ENCODE data around the gene RHCG.

Gene RHCG

GRCh38 chr15:89461386-89461785 lies 35.0 kb downstream of the RHCG start:
- H3K27ac ChIP-seq, result no peak overlapping the region; the same call in 1 of the 2 replicates
- TF ChIP-seq, protein P1, sequence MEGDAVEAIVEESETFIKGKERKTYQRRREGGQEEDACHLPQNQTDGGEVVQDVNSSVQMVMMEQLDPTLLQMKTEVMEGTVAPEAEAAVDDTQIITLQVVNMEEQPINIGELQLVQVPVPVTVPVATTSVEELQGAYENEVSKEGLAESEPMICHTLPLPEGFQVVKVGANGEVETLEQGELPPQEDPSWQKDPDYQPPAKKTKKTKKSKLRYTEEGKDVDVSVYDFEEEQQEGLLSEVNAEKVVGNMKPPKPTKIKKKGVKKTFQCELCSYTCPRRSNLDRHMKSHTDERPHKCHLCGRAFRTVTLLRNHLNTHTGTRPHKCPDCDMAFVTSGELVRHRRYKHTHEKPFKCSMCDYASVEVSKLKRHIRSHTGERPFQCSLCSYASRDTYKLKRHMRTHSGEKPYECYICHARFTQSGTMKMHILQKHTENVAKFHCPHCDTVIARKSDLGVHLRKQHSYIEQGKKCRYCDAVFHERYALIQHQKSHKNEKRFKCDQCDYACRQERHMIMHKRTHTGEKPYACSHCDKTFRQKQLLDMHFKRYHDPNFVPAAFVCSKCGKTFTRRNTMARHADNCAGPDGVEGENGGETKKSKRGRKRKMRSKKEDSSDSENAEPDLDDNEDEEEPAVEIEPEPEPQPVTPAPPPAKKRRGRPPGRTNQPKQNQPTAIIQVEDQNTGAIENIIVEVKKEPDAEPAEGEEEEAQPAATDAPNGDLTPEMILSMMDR (conservative IDR thresholded peaks at IDR 0.05), result no peak
- TF ChIP-seq ZFX (IDR thresholded peaks at IDR 0.05), result no peak

DNA sequence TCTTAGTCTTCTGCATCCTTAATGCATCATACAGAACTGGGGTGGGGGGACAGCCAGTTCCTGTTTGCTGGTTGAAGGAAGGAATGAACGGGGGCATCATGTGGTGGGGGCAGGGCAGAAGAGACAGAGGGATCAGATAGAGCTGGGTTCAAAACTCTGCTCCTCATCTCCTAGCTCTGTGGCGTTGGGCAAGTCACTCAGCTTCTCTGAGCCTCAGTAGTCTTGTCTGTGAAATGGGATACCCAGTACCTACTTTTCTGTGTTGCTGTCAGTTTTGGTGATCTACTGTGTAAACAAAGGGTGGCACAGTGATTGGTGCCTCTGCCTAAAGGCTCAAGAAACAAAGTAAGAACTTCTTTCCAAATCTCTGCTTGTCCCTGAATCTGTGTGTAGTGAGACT lies 36.3 kb downstream of the RHCG start:
- TF ChIP-seq, protein P1 (conservative IDR thresholded peaks at IDR 0.05), result no peak
- no peak for TF ChIP-seq ZFX (IDR thresholded peaks at IDR 0.05)
- no peak overlapping the region for H3K27ac ChIP-seq

DNA sequence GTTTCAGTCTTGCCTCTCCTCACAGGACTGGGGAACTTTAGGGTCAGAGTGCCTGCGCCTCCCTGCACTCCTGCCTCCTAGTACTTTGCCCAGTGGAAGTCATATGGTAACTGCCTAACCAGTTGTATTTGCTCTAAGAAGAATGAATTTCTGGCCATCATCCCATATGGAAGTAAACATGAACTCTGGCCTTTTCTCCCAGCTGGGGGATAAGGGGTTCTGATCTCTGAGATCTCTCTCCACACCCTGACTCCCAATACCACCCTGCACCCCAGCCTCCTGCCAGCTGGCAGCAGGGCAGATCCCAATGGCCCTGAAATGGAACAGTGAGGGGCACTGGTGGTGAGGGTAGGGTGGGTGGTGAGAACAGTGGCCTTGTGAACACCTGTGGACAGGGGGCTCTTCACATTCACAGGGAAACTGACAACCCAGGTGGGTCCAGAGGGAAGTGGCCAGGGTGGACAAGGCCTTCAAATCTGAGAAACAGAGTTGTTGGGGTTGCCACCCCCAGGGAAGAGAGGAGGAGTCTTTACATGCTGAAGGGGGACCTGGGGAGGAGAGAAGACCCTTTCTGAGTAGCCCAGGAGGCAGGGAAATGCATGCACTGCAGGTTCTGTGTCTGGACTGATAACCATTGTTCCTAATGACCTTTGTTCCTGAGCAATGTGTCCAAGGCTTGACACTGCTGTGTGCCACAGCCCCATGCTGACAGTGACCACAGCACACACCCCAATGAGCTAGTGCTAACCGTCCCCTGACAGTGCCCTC lies 36.9 kb downstream of the RHCG start:
- TF ChIP-seq, protein P1 (conservative IDR thresholded peaks at IDR 0.05), result no peak
- TF ChIP-seq ZFX (IDR thresholded peaks at IDR 0.05), result no peak

DNA sequence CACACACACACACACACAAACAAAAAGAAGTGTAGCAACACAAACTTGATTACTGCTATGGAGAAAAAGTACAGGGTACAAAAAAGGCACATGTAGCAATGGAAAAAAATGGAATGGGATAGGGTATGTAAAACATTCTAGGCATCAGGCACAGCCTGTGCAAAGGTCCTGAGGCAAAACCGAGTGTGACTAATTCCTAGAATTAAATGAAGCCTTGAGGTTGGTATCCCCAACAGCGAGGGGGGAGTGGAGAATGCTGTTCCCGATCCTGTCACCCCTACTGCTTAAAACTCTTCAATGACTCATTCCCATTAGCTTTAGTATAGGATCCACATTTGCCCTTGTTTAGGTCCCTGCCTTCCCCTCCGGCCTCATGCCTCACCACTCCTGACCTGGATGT lies 37.9 kb downstream of the RHCG start:
- H3K27ac ChIP-seq, result no peak overlapping the region
- TF ChIP-seq, protein P1 (conservative IDR thresholded peaks at IDR 0.05), result no peak
- no peak for TF ChIP-seq ZFX (IDR thresholded peaks at IDR 0.05)

More for the DNA sequence above, 36.9 kb downstream of the RHCG start:
- no peak overlapping the region for H3K27ac ChIP-seq

DNA sequence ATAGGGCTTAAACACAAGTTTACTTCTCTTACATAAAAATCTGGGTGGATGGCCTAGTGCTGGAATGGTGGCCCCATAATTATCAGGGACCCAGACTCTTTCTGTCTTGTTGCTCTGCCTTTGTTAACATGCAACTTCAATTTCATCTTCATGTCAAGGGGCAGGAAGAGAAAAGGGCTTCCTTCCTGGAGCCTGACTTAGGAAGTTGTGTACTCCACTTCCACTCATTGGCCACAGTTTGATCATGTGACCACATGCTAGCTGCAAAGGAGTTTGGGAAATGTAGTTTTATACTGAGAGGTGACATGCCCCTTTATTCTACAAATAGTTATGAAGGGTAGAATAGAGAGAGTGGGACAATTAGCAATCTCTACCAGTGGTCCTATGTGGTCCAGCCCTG lies 39.3 kb downstream of the RHCG start:
- no peak overlapping the region for H3K27ac ChIP-seq
- TF ChIP-seq, protein P1 (conservative IDR thresholded peaks at IDR 0.05), result no peak
- TF ChIP-seq ZFX (IDR thresholded peaks at IDR 0.05), result no peak

GRCh38 chr15:89455535-89455934 lies 40.8 kb downstream of the RHCG start:
- TF ChIP-seq ZFX (IDR thresholded peaks at IDR 0.05), result no peak
- TF ChIP-seq, protein P1 (conservative IDR thresholded peaks at IDR 0.05), result no peak
- no peak overlapping the region for H3K27ac ChIP-seq

GRCh38 chr15:89452330-89452836 lies 44.0 kb downstream of the RHCG start:
- TF ChIP-seq, protein P1 (conservative IDR thresholded peaks at IDR 0.05), result no peak
- no peak for TF ChIP-seq ZFX (IDR thresholded peaks at IDR 0.05)
- H3K27ac ChIP-seq, result no peak overlapping the region
